LHCN-M2 (cell line): ENCODE results near the gene TNFAIP8L3. TPM values are rescaled to one million over a fixed set of nuclear protein-coding genes. Genes with fewer than 3 reads are reported as not detected.

ENCODE experiments used
- DNase-seq: peaks from one replicate; pipeline ENCODE4 v3.0.0-alpha.2; 2012; ENCODE audit warnings: low read depth
- total RNA-seq: library from RNA; depleted of rRNA; stranded (reverse); fragments of >200 nt; gene quantifications from 2 replicates; pipeline ENCODE4 v1.2.3, GENCODE V29; 2014

The TNFAIP8L3 gene
- total RNA-seq, 1 experiment from 2014 or later: 162 TPM

DNA sequence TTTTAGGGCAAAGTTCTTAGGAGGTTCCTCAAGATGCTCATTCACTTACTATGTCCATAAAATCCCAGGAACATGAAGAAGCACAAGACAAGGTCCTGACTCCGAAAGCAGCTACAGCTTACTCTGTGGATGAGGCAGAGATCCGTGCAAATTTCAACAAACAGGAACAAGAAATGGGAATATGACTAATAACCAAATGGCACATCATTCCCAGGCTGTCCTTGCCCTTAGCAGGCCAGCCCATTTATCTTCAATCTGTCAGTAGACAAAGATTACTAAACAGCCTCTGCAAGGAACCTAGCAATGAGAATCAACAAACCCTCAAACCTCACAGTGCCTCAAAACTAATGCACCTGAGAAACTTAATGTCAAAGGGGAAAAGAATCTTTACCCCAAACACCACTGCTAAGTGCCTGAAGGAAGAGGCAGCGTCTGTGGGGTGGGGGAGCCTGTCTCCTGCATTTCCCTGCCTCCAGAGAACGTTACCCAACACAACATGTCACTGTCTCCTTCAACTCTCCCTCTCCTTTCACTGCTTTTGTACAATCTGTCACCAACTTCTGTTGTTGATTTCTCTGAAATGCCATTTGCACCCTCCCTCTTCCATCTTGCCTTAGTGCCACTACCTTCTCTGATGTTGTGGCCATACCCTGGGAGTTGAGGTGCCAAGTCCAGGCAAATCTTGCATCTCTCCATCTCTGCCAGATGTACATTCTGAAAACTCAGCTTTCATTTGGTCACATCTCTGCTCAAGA, 4.8 kb downstream of the TNFAIP8L3 start:
- peak; percentile 79 for DNase-seq

DNA sequence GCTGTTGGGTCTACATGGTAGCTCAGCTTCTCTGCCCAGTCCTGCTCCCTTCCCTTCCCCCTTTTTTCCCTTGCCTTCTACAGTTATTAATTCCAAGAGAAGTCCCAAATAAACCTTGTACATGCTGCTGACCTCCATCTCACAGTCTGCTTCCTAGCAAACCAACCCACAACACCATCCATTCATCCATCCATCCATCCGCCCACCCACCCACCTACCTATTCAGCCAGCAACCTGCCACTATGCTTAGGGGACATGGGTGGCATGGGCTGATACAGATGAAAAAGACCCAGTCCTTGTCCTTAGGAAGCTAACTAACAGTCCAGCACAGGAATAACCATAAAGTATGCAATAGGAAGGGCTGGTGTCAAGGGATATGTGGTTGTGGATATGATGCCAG, 5.7 kb downstream of the TNFAIP8L3 start:
- no peak for DNase-seq

GRCh38 chr15:51088585-51088984, 6.1 kb downstream of the TNFAIP8L3 start:
- DNase-seq: no peak

- DNase-seq: no peak
Measured at GRCh38 chr15:51087513-51087912, 7.2 kb downstream of the TNFAIP8L3 start.

GRCh38 chr15:51086409-51086808, 8.3 kb downstream of the TNFAIP8L3 start:
- DNase-seq: no peak

DNA sequence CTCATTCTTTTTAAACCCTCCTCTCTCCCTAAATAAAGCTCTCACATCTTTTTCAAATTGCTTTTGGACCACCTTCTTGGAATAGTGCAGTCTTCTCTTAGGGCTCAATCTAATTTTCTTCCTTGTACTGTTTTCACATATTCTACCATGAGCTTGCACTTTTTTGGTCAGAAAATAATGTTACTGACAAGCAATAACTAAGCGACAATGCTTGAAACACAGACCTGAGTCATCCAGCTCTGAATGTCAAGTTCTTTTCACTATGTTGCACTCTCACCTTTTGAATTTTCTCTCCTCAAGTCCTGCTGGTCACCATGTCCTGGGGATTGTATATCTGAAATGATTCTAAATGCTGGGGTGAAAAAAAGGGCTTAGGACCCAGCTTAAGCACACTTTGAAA, 8.9 kb downstream of the TNFAIP8L3 start:
- DNase-seq: no peak

GRCh38 chr15:51083641-51084166, 11.0 kb downstream of the TNFAIP8L3 start:
- DNase-seq: no peak

GRCh38 chr15:51082246-51082645, 12.5 kb downstream of the TNFAIP8L3 start:
- DNase-seq: no peak

GRCh38 chr15:51080286-51080685, 14.4 kb downstream of the TNFAIP8L3 start:
- DNase-seq: no peak

DNA sequence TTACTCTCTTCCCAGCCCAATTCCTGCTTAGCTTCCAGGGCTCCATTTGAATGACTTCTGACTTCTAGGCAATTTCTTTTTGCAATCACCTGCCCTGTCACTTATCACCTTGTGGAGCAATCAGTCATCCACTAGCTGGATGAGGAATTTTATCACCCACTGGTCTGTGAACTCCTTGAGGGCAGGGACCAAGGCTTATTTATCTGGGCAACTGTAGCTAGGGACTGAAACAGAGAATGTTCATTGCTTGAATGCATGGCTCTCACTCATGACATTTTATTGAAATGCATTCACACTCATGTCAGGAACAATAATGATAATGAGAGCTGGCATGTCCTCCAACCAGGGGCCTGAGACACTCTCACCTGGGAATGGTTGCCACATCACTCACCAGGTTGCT, 15.5 kb downstream of the TNFAIP8L3 start:
- DNase-seq: no peak

DNA sequence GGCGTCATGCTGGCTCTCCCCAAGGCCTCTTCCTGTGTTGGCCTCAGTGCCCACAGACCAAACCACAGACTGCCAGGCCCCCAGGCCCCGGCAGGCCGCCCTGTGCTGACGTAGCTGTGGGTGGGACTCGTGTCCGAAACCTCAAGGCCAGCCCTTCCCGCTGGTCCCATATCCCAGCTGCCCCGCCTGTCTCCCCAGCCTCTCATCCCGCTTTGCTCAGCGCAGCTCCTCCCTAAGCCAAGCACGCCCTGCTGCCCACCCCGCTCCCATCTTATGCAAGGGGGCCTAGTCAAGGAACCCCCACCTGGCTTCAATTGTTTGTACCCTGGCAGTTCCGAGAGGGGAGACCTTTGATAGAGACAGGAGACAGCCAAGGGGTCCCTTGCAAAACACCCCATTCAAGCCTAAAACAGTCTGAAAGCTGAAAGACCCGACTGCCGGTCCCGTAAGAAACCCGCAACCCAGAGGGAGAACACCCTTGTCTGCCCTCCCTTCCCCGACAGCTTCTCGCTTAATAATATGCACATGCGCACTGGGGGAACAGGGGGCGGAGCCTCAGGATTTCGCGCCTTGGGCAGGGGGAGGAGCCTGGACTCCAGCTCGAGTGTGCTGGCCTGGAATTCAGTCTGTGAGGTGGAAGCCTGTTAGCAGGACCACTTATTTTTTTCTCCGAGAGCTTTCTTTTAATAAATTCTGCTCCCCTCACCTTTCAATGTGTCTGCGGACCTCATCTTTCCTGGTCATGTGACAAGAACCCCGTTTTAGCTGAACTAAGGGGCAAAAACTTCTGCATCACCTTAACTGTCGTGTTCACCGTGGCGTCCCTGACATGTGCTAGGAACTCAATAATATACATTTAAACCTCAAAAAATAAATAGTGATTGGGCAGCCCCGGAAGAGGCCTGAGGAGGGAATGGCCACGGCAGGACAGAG, 17.2 kb downstream of the TNFAIP8L3 start:
- DNase-seq: no peak

DNA sequence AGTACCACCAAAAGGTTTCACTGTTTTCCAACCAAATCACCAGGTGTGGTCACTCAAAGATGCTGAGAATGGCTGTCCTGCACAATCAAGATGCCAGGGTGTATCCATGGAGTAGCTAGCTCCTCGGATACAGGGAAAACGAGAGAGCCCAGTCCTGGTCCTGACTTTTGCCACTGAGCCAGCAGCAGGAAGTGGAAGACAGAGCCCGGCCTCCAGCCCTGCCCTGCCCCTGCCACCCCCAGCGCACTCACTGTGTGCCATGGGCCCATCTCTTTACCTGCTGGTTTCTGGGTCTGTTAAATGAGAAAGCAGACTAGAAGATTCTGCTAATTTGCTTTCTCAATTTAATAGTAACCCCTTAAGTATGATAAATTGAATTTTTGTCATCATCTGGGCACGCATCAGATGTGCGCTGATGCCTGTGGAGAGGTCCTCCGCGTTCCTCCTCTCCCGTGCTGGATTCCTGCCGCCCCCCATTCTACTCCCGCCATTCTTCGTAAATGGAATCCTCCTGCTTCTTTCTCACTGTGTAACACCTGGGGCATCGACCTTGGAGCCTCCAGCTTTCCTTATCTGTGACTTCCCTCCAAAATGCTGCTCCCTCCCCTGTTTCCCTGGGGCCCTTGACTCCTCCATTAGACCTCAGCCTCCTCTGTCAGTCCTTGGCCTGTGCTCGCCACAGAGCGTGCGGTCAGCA, 18.0 kb downstream of the TNFAIP8L3 start:
- DNase-seq: no peak

DNA sequence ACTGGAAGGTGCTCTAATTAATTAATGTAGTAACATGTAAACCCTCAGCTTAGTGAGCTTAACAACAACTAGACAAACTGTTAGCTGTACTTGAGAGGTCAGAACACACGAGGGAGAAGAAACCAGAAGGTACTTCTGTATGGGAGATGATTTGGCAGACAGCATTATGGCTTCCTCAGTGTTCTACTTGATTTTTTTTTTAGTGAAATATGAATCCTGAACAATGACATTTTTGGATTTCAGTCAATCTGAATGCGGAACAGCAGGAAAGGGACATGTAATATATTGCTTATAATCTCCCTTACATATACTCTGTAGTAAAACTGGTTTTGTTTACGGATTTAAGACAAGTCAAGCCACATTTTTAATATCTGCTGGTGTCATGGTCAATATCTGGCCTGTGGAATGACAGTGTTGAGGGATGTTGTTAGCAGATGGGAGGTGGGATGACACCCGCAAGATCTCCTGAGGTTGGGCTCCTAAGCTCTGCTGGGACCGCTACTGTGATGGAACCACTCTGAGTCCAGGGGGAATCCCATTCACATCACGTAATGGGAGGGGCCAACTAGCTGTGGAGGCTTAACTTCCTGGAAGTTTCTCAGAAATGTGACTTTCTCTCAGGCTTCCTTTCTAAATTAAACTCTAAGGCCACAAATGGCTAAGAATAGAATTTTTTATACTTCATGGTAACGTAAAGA, 18.7 kb downstream of the TNFAIP8L3 start:
- no peak for DNase-seq

GRCh38 chr15:51075364-51075763, 19.3 kb downstream of the TNFAIP8L3 start:
- DNase-seq: no peak

- DNase-seq: no peak
Measured at GRCh38 chr15:51074926-51075325, 19.8 kb downstream of the TNFAIP8L3 start.

- DNase-seq: no peak
Measured at GRCh38 chr15:51071578-51071977, 23.1 kb downstream of the TNFAIP8L3 start.

GRCh38 chr15:51069983-51070382, 24.7 kb downstream of the TNFAIP8L3 start:
- no peak for DNase-seq

DNA sequence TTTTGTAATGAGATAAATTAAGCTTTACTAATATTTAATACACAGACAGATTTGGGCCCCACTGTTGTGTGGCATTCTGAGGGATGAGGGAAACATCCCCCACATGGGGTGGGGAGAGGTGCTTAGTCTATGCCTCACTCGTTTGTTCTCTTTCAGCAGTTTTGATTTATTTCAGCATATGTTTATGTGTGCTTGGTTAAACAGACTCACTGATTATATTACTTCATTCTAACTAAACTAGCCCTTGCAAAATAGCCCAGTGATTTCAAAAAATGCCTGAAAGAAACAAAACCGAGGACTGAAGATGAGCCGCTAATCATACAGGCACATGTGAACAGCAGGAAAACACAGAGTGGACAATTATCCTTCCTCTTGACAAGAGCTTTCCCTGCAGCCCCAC, 27.2 kb downstream of the TNFAIP8L3 start:
- DNase-seq: no peak

DNA sequence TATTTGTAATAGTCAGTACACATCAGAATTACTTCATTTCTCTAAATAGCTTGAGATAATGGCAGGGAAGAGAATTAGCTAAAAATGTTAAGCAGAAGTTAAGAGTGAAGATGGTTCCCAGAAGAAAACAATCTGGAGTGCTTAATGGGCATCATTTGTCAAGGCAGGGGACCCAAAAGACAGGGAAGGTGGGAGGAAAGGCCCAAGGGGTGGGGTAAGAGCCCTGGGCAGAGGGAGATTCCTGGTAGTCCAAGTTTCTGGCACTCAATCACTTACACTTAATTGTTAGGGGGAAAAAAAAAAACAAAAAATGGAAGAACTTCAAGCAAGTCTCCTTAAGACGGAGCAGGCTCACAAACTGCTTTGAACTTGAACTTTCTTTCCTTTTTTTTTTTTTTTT, 28.9 kb downstream of the TNFAIP8L3 start:
- DNase-seq: no peak

DNA sequence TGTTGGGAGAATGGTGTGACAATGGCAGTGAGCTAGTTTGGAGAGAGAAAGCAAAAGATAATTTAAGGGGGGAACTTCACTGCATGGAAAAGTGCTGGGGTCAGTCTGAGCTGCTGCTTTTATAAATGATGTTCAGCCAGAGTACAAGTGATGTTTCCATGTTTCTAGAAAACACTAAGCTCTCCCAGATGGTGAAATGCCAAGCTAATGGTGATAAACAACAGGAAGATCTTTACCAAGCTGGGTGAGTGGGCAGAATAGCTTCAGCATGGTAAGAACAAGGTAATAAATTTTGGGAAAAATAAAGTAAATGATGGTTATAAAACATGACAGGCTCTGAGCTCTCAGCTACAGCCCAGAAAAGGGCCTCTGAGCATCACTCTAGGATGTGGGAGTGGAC, 29.4 kb downstream of the TNFAIP8L3 start:
- no peak for DNase-seq

DNA sequence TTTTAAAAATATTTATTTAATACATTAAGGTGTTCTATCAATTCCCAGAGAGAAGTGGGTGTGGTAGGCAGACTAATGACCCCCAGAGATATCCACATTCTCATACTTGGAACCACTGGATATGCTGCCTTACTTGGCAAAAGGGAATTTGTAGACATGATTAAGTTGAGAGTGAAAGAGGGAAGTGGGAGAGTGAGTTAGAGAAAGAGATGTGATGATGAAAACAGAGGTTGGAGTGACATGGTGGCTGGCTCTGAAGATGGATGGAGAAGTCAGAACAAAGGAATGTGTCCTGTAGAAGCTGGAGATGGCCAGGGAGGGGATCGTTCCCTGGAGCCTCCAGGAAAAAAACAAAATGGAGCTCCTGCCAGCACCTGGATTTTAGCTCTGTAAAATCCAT, 32.0 kb downstream of the TNFAIP8L3 start:
- DNase-seq: no peak
